HG02938 (cell line): ENCODE results near the gene RNU6-9.

ENCODE experiments used
- ATAC-seq: cut with Tn5 transposase; IDR thresholded peaks from one replicate; pipeline ENCODE4 v1.9.1; 2021; ENCODE audit warnings: mild to moderate bottlenecking, moderate library complexity; ENCODE audit not compliant: unreplicated experiment

RNU6-9 gene

DNA sequence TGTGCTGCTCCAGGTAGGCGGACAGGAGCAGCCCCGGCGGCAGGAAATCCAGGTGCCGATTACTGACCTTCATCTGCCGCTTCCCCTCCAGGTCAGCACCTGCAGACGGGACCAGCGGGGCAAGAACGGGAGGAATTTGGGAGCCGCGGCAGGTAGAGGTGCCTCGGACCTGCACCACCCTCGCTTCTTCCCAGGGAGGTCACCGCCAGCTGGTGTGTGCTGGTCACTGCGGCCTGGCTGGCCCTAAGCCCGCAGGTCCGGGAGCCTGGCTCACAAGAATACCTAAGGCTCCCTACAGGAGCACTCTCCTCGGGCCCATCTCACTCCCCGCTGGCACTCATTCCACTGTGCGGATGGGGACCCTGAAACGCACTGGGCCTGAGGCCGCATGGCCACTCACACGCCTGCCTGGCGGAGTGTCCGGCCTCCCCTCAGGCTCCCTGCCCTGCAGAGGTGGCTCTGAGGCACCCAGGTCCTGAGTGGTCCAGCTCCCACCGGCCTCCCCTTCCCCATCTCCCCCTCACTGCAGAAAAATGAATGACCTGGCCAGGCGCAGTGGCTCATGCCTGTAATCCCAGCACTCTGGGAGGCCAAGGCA is 4.3 kb downstream of the RNU6-9 start:
- ATAC-seq = no peak

GRCh38 chr19:898663-899062 is 5.4 kb downstream of the RNU6-9 start:
- ATAC-seq = no peak

DNA sequence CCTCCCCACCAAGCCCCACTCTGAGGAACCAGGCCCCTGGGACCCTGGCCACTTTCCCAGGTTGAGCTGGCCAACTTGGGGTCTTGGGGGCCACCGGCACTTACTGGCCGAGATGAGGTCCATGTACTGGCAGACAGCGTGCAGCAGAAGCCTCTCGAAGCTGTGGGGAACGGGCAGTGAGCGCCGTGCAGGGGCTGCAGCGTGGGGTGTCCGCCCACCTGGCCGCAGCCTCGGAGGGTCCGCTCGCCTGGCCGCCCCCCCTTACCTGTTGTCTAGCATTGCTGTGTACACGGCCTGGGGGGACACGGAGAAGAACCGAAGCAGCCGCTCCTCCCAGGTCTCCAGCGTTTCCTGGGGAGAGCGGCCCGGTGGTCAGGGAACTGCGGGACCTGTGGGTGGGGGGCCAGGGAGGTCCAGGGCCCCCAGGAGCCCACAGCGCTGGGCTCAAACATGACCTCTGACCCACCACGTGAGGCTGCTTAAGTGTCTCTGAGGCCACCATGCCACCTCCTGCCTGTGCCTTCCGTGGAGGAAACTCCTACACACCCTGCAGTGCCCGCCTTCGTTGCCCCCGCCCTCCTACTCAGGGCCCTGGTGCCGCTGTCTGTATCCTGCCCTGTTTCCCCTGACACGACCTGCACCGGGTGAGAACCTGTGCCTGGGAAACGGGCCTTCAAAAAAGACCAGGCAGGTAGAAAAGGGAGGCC is 6.2 kb downstream of the RNU6-9 start:
- no peak for ATAC-seq

DNA sequence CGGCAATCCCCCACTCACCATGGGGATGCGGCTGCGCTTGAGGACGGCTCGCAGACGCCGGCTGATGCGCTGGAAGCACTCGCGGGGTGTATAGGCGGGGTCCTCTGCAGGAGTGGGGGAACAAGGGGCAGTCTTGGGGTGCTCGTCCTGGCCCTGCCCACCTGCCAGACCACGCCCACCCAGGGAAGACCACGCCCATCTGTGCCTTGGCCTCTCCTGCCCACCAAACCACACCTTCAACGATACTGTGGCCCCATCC is 6.7 kb downstream of the RNU6-9 start:
- no peak for ATAC-seq

DNA sequence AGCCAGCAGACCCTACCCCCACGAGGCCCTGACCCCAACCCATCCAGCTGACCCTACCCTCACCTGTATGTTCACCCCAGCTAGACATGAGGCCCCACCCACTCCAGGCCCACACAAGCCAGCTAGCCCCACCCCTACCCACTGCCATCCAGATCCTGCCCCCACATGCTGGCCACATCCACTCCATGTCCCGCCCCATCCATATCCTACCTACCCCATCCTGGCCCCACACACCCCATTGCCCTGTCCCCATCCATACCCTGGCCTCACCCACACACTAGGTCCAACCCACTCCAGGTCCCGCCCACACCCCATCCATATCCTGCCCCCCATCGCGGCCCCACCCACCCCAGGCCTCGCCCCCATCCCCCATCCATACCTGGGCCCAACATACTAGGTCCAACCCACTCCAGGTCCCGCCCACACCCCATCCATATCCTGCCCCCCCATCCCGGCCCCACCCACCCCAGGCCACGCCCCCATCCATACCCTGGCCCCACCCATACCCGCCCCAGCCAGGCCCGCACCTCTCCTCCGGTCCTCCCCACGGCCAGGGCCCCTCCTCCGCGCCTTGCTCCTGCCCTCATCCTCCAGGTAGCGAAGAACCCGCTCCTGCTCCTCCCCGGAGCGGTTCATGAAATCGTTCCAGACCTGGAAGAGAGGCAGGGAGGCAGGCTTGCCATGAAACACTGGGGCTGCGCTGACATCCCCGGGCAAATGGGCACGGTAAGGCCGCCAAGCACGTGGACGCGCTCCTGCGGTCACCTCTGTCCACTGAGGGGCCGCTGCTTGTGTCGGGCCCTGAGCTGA is 7.2 kb downstream of the RNU6-9 start:
- ATAC-seq = no peak

GRCh38 chr19:901216-902092 is 8.2 kb downstream of the RNU6-9 start:
- ATAC-seq = no peak

- ATAC-seq = no peak
Observed at GRCh38 chr19:902093-902370, 8.7 kb downstream of the RNU6-9 start.

DNA sequence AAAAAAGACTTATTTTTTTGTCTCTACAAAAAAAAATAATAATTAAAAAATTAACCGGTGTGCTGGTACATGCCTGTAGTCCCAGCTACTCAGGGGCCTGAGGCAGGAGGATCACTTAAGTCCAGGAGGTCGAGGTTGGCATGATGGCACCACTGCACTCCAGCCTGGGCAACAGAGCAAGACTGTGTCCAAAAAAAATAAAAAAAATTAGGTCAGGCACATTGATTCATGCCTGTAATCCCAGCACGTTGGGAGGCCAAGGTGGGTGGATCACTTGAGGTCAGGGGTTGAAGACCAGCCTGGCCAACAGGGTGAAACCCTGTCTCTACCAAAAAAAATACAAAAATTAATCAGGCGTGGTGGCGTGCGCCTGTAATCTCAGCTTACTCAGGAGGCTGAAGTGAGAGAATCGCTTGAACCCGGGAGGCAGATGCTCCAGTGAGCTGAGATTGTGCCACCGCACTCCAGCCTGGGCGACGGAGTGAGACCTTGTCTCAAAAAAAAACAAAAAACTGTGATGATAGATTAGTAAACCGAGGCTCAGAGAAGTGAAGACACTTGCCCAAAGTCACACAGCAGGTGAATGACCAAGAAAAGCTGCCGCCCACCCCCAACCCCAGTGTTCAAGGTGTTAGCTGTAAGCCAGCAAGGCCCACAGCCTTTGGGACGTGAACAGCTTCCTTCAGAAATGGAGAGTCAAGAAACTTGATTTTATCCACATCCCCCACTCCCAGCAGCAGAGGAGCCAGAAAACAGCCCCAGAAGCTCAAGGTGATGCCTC is 9.4 kb downstream of the RNU6-9 start:
- ATAC-seq = no peak

- no peak for ATAC-seq
Observed at GRCh38 chr19:903266-903797, 10.0 kb downstream of the RNU6-9 start.

DNA sequence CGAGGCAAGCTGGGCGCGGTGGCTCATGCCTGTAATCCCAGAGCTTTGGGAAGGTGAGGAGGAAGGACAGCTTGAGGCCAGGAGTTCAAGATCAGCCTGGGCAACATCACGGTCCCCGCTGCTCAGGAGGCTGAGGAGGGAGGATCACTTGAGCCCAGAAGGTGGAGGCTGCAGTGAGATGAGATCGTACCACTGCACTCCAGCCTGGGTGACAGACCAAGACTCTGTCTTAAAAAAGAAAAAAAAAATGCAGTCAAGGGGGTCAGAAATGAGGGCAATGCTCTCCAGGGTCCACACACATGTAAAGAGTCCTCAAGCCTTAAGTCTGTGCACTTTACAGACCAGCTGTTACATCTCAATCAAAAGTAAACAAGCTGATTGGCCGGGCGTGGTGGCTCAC is 11.3 kb downstream of the RNU6-9 start:
- no peak for ATAC-seq

DNA sequence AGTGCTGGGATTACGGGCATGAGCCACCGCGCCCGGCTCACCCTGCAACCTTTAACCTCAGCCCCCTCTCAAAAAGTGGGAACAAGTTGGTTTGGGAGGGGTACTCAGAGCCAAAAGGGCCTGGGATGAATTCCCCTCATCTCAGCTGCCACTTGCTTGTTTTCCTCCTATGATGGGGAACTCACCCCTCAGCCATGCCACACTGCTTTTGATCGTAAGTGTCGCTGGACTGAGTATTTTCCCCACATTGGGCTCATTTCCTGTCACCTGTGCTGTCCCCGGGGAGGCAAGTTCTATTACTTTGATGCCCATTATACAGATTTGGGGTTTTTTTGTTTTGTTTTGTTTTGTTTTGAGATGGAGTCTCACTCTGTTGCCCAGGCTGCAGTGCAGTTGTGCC is 13.2 kb downstream of the RNU6-9 start:
- no peak for ATAC-seq

GRCh38 chr19:907183-907853 is 14.0 kb downstream of the RNU6-9 start:
- no peak for ATAC-seq

DNA sequence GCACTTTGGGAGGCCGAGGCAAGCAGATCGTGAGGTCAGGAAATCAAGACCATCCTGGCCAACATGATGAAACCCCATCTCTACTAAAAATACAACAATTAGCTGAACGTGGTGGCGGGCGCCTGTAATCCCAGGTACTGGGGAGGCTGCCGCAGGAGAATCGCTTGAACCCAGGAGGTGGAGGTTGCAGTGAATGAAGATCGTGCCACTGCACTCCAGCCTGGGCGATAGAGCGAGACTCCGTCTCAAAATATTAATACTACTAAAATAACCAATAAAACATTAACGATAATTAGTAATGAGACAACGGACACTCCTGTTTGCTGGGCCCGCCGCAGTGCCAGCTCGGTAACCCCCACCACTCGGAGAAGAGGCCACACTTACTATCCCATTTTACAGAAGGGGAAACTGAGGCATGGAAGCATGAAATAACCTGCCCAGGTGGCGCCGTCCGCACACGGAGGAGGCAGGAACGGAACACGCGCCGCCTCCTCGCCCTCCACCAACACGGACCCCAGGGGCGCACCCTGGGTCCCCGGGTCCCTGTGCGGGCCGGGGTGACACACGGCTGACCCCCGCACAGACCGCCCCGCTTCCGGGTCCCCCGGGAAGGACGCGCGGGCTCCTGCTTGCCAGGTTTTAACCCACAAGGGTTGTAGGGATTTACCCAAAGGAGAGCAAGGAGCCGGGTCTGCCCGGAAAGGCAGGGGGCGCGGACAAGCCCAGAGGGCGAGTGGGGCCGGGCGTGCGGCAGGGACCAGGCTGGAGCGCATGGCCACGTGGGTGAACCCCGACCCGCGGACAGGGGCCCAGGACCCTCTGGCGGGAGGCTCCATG is 18.1 kb downstream of the RNU6-9 start:
- ATAC-seq = no peak

DNA sequence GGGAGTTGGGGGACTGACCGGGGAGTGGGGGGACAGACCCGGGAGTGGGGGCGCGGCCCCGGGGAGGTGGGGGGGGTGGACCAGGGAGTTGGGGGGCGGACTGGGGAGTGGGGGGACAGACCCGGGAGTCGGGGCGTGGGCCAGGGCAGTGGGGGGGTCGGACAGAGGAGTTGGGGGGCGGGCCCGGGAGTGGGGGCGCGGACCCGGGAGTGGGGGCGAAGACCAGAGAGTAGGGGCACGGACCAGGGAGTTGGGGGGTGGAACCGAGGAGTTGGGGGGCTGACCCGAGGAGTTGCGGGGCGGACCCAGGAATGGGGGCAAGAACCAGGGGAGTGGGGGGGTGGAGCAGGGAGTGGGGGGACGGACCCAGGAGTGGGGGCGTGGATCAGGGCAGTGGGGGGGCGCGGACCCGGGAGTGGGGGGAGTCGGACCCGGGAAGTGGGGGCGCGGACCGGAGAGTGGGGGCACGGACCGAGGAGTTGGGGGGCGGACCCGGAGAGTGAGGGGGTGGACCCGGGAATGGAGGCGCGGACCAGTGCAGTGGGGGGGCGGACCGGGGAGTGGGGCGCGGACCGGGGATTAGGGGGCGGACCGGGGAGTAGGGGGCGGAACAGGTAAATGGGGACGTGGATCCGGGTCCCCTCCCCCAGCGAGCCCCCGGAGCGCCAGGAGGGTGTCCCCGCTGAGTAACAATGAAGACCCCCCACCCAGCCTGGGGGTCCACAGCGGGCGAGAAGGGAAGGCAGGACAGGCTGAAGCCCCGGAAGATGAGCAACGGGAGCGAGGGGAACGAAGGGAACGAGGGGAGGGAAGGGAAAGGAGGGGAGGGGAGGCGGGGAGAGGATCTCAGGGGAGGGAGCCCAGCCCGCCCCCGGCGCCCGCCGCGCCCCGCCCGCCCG is 19.1 kb downstream of the RNU6-9 start:
- ATAC-seq = no peak

- no peak for ATAC-seq
Observed at GRCh38 chr19:913080-913748, 19.9 kb downstream of the RNU6-9 start, which contains the start of gene R3HDM4. R3HDM4 (minus strand) TSS chr19:913219; CDS start chr19:913157, 62 bp downstream.

DNA sequence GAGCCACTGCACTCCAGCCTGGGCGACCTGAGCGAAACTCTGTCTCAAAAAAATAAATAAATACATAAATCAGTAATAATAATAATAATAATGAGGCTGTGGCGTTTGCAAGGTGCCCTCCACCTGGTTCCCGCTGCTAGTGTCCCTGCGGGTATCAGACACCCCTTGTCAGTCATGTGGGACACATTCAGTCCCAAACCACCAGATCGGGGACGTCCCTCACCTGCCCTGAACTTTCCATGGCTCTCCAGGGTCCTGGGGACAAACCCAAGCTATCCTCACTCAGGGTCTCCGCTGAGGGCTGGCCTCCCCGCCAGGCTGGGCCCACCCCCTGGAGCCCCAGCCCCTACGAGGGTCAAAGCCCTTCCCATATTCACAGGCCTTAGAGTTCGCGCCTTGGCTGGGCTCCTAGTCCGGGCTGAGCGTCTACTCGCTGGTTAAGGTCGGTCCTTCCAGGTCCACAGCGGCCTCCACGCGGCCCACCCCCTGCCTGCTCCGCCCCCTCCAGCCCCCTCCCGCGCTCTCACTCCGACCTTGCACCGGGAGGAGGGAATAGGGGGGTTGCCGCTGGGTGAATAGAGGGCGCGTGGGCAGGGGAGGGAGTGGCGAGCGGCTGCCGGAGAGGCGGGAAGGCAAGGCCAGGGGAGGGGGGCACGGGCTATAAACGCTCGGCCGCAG is 23.5 kb downstream of the RNU6-9 start:
- no peak for ATAC-seq
